Cardiac muscle cell (in vitro differentiated cells and primary cell): Measurements from ENCODE around the gene MPC1L. TPM values are rescaled to one million over a fixed set of nuclear protein-coding genes. Genes with fewer than 3 reads are reported as not detected.
A peak's percentile ranks its signal among the peaks of the same experiment; 100 is the strongest.

Source experiments
- DNase-seq, 2 donors: peaks; one replicate each; pipeline versions ENCODE4 v3.0.0 to v3.0.0-alpha.2; 2010 to 2017; ENCODE audit warnings: low read depth in 1 of 2, low spot score in 1 of 2
- H3K27ac ChIP-seq: fragments of 200-600 bp; sonication (generic); 2 replicates; pipeline ENCODE4 v1.5.1; 2016
- H3K27me3 ChIP-seq: fragments of 200-600 bp; sonication (generic); 2 replicates; pipeline ENCODE4 v1.6.0; 2016; ENCODE audit warnings: control low read depth
- H3K36me3 ChIP-seq: fragments of 200-600 bp; sonication (generic); 2 replicates; pipeline ENCODE4 v1.5.1; 2016; ENCODE audit warnings: control low read depth
- H3K4me1 ChIP-seq: fragments of 200-600 bp; sonication (generic); 2 replicates; pipeline ENCODE4 v1.8.1; 2017; ENCODE audit warnings: low read depth, mild to moderate bottlenecking, mixed run types
- H3K4me3 ChIP-seq: fragments of 200-600 bp; sonication (generic); 2 replicates; pipeline ENCODE4 v1.5.1; 2016; ENCODE audit warnings: mild to moderate bottlenecking
- H3K9me3 ChIP-seq: fragments of 200-600 bp; sonication (generic); 2 replicates; pipeline ENCODE4 v1.5.1; 2017; ENCODE audit warnings: low read depth, mild to moderate bottlenecking, control low read depth
- polyA plus RNA-seq: library from polyadenylated mRNA; unstranded; fragments of >200 nt; fragmentation: Nextera tagmentation; extraction: Ambion mirVana; gene quantifications from 2 replicates; pipeline ENCODE4 v1.2.1, GENCODE V29; 2016
- total RNA-seq: library from RNA; depleted of rRNA; stranded (reverse); fragments of >200 nt; gene quantifications from 2 replicates; pipeline ENCODE4 v1.2.3, GENCODE V29; 2016
- TF ChIP-seq, protein P1 (sequence below): IDR thresholded peaks from 2 replicates; pipeline ENCODE4 v1.5.1; 2012; ENCODE audit warnings: low read depth, mild to moderate bottlenecking, low read length

Gene MPC1L
- total and polyA plus RNA-seq, 2 experiments from 2014 or later = not detected

DNA sequence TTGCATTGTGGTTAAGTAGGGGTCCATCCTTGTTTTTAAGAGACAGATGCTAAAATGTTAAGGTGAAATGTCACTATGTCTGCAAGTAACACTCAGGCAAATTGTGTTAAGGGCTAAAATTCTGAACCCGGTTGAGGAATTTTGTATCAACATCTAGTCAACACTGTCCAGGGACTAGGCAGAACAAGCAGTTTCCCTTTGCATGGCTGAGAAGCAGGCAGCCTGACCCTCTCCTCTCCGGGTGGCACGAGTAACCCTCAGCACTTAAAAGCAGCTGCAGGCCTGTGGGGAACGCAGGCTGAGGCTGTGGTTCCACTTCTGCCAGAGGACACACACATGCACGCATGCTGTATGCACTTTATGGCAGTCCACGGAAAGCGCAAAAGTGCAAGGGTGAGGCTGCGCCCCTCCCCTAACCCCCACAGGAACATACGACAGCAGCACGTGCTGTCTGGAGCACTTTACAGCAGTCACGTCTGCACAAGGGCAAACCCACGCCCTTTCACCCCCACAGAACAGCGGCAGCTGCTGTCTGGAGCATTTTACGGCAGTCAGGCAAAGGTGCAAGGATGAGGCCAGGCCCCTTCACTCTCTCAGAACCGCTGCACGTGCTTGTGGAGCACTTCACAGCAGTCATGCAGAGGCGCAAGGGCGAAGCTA is 619 bp upstream of the MPC1L start:
- Histone ChIP-seq H3K36me3 (no peaks in the 10 kb centered on the region), H3K27ac (no peak overlapping the region), H3K9me3 (no peaks in the 10 kb centered on the region), H3K27me3 (no peaks in the 10 kb centered on the region), H3K4me3 (no peak overlapping the region), H3K4me1 (no peaks in the 10 kb centered on the region)
- TF ChIP-seq, protein P1, sequence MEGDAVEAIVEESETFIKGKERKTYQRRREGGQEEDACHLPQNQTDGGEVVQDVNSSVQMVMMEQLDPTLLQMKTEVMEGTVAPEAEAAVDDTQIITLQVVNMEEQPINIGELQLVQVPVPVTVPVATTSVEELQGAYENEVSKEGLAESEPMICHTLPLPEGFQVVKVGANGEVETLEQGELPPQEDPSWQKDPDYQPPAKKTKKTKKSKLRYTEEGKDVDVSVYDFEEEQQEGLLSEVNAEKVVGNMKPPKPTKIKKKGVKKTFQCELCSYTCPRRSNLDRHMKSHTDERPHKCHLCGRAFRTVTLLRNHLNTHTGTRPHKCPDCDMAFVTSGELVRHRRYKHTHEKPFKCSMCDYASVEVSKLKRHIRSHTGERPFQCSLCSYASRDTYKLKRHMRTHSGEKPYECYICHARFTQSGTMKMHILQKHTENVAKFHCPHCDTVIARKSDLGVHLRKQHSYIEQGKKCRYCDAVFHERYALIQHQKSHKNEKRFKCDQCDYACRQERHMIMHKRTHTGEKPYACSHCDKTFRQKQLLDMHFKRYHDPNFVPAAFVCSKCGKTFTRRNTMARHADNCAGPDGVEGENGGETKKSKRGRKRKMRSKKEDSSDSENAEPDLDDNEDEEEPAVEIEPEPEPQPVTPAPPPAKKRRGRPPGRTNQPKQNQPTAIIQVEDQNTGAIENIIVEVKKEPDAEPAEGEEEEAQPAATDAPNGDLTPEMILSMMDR = no peak
- no peak for DNase-seq

DNA sequence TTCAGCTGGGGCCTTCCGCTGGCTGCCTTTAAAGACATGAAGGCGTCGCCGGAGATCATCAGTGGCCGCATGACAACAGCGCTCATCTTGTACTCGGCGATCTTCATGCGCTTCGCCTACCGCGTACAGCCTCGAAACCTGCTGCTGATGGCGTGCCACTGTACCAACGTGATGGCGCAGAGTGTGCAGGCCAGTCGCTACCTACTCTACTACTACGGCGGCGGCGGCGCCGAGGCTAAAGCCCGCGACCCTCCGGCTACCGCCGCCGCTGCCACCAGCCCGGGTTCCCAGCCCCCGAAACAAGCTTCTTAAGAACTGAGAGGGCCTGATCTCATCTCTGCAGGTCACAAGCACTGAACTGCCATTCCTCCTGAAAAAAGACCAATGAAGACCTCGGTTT is 437 bp downstream of the MPC1L start:
- DNase-seq = no peak
- TF ChIP-seq, protein P1 = no peak
- no peaks in the 10 kb centered on the region for H3K4me1 ChIP-seq

DNA sequence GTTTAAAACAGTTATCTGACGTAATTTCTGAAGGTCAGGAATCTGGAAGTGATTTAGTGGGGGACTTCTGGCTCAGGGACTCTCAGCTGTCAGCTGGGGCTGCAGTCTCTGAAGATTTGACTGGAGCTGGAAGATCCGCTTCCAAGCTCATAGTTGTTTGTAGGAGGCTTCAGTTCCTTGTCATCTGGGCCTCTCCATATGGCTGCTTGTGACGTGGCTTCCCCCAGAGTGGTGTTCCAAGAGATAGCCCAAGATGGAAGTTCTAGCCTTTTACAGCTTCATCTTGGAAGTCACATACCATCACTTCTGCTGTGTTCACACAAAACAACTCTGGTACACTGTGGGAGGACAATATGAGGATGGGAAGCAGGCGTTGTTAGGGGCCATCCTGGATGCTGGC is 2.1 kb downstream of the MPC1L start:
- Histone ChIP-seq H3K4me3 (no peak overlapping the region), H3K27ac (no peak overlapping the region), H3K27me3 (no peaks in the 10 kb centered on the region), H3K36me3 (peaks cover 3% of the 10 kb centered on the region), H3K4me1 (no peaks in the 10 kb centered on the region), H3K9me3 (no peaks in the 10 kb centered on the region)
- DNase-seq = peak in 1 of 2 donors; percentile 17
- TF ChIP-seq, protein P1 = no peak

More for the DNA sequence above, 437 bp downstream of the MPC1L start:
- H3K27ac ChIP-seq = no peak overlapping the region
- no peak overlapping the region for H3K4me3 ChIP-seq
- no peaks in the 10 kb centered on the region for H3K27me3 ChIP-seq
- H3K36me3 ChIP-seq = no peaks in the 10 kb centered on the region
- H3K9me3 ChIP-seq = no peaks in the 10 kb centered on the region

DNA sequence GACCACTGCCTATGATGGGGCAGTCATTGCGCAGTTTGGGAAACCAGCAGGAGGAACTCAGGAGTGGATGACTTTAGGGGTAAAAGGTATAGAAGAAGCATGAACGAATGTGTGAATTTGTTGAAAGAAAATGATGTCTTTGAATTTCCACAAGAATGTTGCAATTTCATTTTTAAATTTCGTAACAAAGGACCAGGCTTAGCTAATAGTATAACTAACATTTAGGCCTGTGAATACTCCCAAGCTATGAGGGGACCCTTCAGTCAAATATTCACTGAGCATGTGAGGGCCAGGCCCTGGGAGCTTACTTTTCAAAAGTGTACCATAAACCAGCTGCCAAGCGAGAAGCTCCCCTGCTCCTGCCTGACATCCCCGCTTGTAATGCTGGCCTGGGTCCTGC is 5.3 kb downstream of the MPC1L start:
- no peak overlapping the region for H3K4me3 ChIP-seq
- no peaks in the 10 kb centered on the region for H3K27me3 ChIP-seq
- no peaks in the 10 kb centered on the region for H3K9me3 ChIP-seq
- H3K36me3 ChIP-seq = peaks cover 4% of the 10 kb centered on the region
- no peak overlapping the region for H3K27ac ChIP-seq
- TF ChIP-seq, protein P1 = no peak
- H3K4me1 ChIP-seq = no peaks in the 10 kb centered on the region
- DNase-seq = peak in 1 of 2 donors; percentile 41

DNA sequence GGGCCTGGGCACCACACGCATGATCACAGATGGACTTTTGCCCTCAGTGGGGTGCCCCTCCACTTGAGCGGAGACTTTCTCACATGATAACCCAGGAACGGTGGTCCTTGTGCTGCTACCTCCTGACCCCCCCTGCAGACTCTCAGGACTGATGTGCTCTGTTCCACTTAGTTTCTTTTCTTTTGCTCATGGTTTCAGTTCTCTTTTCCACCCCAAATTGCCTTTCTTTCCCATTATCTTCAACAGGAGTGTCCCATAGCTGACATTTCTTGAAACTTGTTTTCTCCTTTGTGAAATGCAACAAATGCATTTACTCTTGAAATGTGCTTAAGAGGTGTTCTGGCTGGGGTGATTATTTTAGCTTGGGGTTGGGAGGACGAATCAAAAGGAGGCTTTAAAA is 9.0 kb downstream of the MPC1L start:
- no peaks in the 10 kb centered on the region for H3K9me3 ChIP-seq
- TF ChIP-seq, protein P1 = no peak
- H3K27me3 ChIP-seq = no peaks in the 10 kb centered on the region
- H3K27ac ChIP-seq = no peak overlapping the region
- H3K4me3 ChIP-seq = no peak overlapping the region
- H3K4me1 ChIP-seq = no peaks in the 10 kb centered on the region
- no peak for DNase-seq
- H3K36me3 ChIP-seq = peaks cover 12% of the 10 kb centered on the region
